Peyer's patch (tissue), 4 donors: Measurements from ENCODE around the gene DOCK2. TPM values are rescaled to one million over a fixed set of nuclear protein-coding genes. Genes with fewer than 3 reads are reported as not detected.
"Not testable (repeated sequence)": the region's sequence is repeated elsewhere in the genome, so short reads cannot be mapped to it uniquely, and the experiment has no call there.

ENCODE experiments used
- DNase-seq, 3 donors: peaks; one replicate each; pipeline ENCODE4 v3.0.0-alpha.2; 2017 to 2019
- H3K27ac ChIP-seq, 4 donors: fragments of 200-600 bp; sonication (generic); one replicate each; pipeline ENCODE4 v1.5.1; 2016 to 2019
- H3K27me3 ChIP-seq, 2 donors: fragments of 200-600 bp; sonication (generic); one replicate each; pipeline ENCODE4 v1.5.1; 2019
- H3K36me3 ChIP-seq, 3 donors: fragments of 200-600 bp; sonication (generic); one replicate each; pipeline ENCODE4 v1.5.1; 2016 to 2019
- H3K4me1 ChIP-seq, 4 donors: fragments of 200-600 bp; sonication (generic); one replicate each; pipeline ENCODE4 v1.5.1; 2016 to 2019
- H3K4me3 ChIP-seq, 4 donors: fragments of 200-600 bp; sonication (generic); 1 replicate in 3 of 4; 2 replicates in 1 of 4; pipeline ENCODE4 v1.5.1; 2016 to 2019; ENCODE audit warnings: mild to moderate bottlenecking in 1 of 4
- H3K9me3 ChIP-seq, 4 donors: fragments of 200-600 bp; sonication (generic); one replicate each; pipeline ENCODE4 v1.5.1; 2016 to 2019; ENCODE audit warnings: mild to moderate bottlenecking in 1 of 4
- POLR2A ChIP-seq, 2 donors: fragments of 450-650 bp; IDR thresholded peaks; one replicate each; pipeline ENCODE4 v1.5.1; 2017; ENCODE audit warnings: antibody characterized with exemption in 2 of 2, mild to moderate bottlenecking in 2 of 2, moderate library complexity in 2 of 2
- total RNA-seq, 4 donors: library from RNA; depleted of rRNA; stranded (reverse); fragments of >200 nt; gene quantifications; one replicate each; pipeline ENCODE4 v1.1.0, GENCODE V29; 2016
- TF ChIP-seq, protein P1 (sequence below), 6 experiments: fragments of 450-650 bp in 4 of 6; fragments of 200-600 bp in 2 of 6; sonication (generic) in 1 of 6; IDR thresholded peaks; one replicate each; pipeline ENCODE4 v1.5.1; 2017 to 2019; ENCODE audit warnings: antibody characterized with exemption in 6 of 6, mild to moderate bottlenecking in 3 of 6, moderate library complexity in 1 of 6

DOCK2 gene
- total RNA-seq, 4 donors from 2014 or later, result 13.8 to 200 (median 17.8) TPM

- TF ChIP-seq, protein P1, sequence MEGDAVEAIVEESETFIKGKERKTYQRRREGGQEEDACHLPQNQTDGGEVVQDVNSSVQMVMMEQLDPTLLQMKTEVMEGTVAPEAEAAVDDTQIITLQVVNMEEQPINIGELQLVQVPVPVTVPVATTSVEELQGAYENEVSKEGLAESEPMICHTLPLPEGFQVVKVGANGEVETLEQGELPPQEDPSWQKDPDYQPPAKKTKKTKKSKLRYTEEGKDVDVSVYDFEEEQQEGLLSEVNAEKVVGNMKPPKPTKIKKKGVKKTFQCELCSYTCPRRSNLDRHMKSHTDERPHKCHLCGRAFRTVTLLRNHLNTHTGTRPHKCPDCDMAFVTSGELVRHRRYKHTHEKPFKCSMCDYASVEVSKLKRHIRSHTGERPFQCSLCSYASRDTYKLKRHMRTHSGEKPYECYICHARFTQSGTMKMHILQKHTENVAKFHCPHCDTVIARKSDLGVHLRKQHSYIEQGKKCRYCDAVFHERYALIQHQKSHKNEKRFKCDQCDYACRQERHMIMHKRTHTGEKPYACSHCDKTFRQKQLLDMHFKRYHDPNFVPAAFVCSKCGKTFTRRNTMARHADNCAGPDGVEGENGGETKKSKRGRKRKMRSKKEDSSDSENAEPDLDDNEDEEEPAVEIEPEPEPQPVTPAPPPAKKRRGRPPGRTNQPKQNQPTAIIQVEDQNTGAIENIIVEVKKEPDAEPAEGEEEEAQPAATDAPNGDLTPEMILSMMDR (IDR thresholded peaks at IDR 0.05), result no peak
- TF ChIP-seq POLR2A (IDR thresholded peaks at IDR 0.05), result no peak
- no peak overlapping the region for H3K4me3 ChIP-seq
- no peaks in the 10 kb centered on the region for H3K36me3 ChIP-seq
- H3K9me3 ChIP-seq, result no peaks in the 10 kb centered on the region
- no peak for DNase-seq
- peaks cover 0 to 10% (median 2%) of the 10 kb centered on the region in 4 donors for H3K4me1 ChIP-seq
- no peak overlapping the region for H3K27ac ChIP-seq
- H3K27me3 ChIP-seq, result no peaks in the 10 kb centered on the region
Measured at GRCh38 chr5:169656125-169656901, 19.2 kb downstream of the DOCK2 start.

DNA sequence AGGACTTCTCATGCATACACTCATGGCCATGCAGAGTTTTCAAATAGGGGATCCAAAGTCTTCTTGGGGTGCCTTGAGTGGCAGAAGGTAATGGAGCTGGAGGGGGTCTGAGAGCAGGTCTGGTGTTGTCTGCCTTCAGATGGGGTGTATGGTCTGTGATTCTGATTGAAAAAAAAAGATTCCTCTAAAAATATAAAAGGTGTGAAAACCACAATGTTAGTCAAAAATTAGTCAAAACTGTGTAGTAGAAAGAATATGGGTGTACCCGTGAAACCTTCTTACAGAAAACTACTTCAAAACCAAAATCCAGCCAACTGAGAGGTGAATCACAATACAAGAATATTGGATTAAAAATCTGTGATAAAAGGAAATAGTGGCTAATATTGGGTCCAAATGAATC, 20.1 kb downstream of the DOCK2 start:
- Histone ChIP-seq H3K4me3 (no peak overlapping the region), H3K4me1 (peaks cover 0 to 2% (median 0%) of the 10 kb centered on the region in 4 donors), H3K36me3 (no peaks in the 10 kb centered on the region), H3K27me3 (no peaks in the 10 kb centered on the region), H3K9me3 (no peaks in the 10 kb centered on the region), H3K27ac (no peak overlapping the region)
- no peak for DNase-seq
- TF ChIP-seq, protein P1 (IDR thresholded peaks at IDR 0.05), result no peak
- no peak for TF ChIP-seq POLR2A (IDR thresholded peaks at IDR 0.05)

DNA sequence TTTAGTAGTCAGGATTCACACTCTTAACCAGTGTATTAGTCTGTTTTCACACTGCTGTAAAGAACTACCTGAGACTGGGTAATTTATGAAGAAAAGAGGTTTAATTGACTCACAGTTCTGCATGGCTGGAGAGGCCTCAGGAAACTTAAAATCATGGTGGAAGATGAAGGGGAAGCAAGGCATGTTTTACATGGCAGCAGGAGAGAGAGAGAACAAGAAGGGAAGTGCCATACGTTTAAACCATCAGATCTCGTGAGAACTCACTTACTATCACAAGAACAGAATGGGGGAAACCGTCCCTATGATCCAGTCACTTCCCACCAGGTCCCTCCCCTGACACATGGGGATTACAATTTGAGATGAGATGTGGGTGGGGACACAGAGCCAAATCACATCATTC, 25.4 kb downstream of the DOCK2 start:
- H3K4me1 ChIP-seq, result not testable (repeated sequence)

DNA sequence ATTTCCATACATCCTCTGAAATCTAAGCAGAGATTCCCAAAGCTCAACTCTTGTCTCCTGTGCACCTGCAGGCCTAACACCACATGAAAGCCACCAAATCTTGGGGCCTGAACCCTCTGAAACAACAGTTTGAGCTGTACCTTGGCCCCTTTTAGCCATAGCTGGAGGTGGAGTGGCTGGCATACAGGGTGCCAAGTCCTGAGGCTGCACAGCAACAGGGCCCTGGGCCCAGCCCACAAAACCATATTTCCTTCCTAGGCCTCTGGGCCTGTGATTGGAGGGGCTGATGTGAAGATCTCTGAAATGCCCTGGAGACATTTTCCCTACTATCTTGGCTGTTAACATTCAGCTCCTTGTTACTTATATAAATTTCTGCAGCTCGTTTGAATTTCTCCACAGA, 26.5 kb downstream of the DOCK2 start:
- Histone ChIP-seq H3K27ac (no peak overlapping the region), H3K4me3 (no peak overlapping the region), H3K9me3 (no peaks in the 10 kb centered on the region), H3K36me3 (no peaks in the 10 kb centered on the region), H3K27me3 (no peaks in the 10 kb centered on the region), H3K4me1 (no peaks in the 10 kb centered on the region)
- TF ChIP-seq, protein P1 (IDR thresholded peaks at IDR 0.05), result no peak
- no peak for TF ChIP-seq POLR2A (IDR thresholded peaks at IDR 0.05)
- no peak for DNase-seq

More for the DNA sequence above, 25.4 kb downstream of the DOCK2 start:
- DNase-seq, H3K9me3 ChIP-seq, H3K27ac ChIP-seq, H3K4me3 ChIP-seq, H3K36me3 ChIP-seq, H3K27me3 ChIP-seq: not testable (repeated sequence)

GRCh38 chr5:169666365-169666764, 29.3 kb downstream of the DOCK2 start:
- Histone ChIP-seq H3K9me3 (no peaks in the 10 kb centered on the region), H3K4me3 (no peak overlapping the region), H3K36me3 (no peaks in the 10 kb centered on the region), H3K27me3 (no peaks in the 10 kb centered on the region), H3K27ac (no peak overlapping the region), H3K4me1 (no peaks in the 10 kb centered on the region)
- no peak for TF ChIP-seq POLR2A (IDR thresholded peaks at IDR 0.05)
- TF ChIP-seq, protein P1 (IDR thresholded peaks at IDR 0.05), result no peak
- DNase-seq, result no peak

DNA sequence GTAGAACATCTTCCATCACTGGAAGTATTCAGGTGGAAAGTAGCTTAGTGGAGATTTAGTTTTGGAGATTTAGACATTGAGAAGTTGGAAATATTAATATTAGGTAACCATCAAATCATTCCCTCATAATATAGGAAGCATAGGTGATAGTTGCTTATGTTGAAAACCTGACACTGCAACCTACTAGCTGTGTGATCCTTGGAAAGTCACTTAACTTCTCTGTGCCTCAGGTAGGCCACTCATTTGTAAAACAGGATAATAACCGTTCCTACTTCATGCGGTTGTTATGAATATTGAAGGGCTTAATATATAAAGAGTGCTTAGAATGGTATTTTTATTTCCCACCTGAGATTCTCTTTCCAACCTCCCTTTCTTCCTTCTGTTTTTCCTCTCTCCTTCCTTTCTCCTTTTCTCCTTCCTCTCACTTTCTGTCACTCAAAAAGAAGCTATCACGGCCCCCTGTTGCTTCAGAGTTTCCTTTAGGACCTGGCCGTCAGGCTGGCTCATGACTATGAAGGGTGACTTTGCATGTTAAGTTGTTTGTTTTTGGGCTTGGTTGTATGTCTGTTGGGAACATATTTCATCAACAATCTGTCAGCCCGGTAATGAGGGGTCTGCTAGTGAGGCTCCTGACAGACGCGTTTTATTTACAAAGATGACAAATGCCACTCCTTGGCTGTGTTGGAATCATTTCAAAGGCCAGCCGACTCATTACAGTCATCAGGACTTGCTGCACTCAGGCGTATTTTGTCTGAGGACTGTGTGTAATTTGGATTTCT, 31.0 kb downstream of the DOCK2 start:
- no peak overlapping the region for H3K4me3 ChIP-seq
- H3K27ac ChIP-seq, result no peak overlapping the region
- no peaks in the 10 kb centered on the region for H3K9me3 ChIP-seq
- no peaks in the 10 kb centered on the region for H3K36me3 ChIP-seq
- no peak for DNase-seq
- H3K4me1 ChIP-seq, result no peaks in the 10 kb centered on the region
- no peak for TF ChIP-seq POLR2A (IDR thresholded peaks at IDR 0.05)
- TF ChIP-seq, protein P1 (IDR thresholded peaks at IDR 0.05), result no peak
- no peaks in the 10 kb centered on the region for H3K27me3 ChIP-seq
